ENCODE data around the gene CYLD. TPM values are rescaled to one million over a fixed set of nuclear protein-coding genes. Genes with fewer than 3 reads are reported as not detected.

The CYLD gene
- total and polyA plus RNA-seq, 2 experiments from 2014 or later, result 6.9 to 30.9 TPM

- H3K9me2 ChIP-seq (ENCODE audit: insufficient read depth), result peaks cover 10% of the 10 kb centered on the region; the same call in 1 of the 2 replicates
- TF ChIP-seq ZNF331 (CRISPR knock-in tag; IDR thresholded peaks at IDR 0.05; ENCODE audit: low read depth), result no peak
- TF ChIP-seq CREB1 (CRISPR knock-in tag; IDR thresholded peaks at IDR 0.05; ENCODE audit: low read depth), result no peak
- TF ChIP-seq EZH2phosphoT487 (IDR thresholded peaks at IDR 0.05; ENCODE audit: unreplicated experiment), result no peak
- TF ChIP-seq ZNF114 (CRISPR knock-in tag; IDR thresholded peaks at IDR 0.05), result no peak
- no peak for TF ChIP-seq NANOG (IDR thresholded peaks at IDR 0.05; ENCODE audit: borderline replicate concordance)
- TF ChIP-seq CTCF (conservative IDR thresholded peaks at IDR 0.05; ENCODE audit: low read depth in 2 of 2), result no peak
- TF ChIP-seq ETS1 (IDR thresholded peaks at IDR 0.05), result no peak
- TF ChIP-seq EZH2 (IDR thresholded peaks at IDR 0.05; ENCODE audit: low read depth, unreplicated experiment), result no peak
- Mint-ChIP-seq H3K4me1 (no peaks in the 10 kb centered on the region), H3K4me3 (no peak overlapping the region), H3K9me3 (peaks cover 4% of the 10 kb centered on the region; the same call in 2 of the 3 replicates), H3K27ac (no peak overlapping the region), H3K27me3 (ENCODE audit: insufficient read depth, low read depth, poor library complexity) (no peaks in the 10 kb centered on the region), H3K36me3 (ENCODE audit: low read depth) (peaks cover 4% of the 10 kb centered on the region; the same call in 1 of the 3 replicates)
- no peak overlapping the region for H3K27ac ChIP-seq (ENCODE audit: low read depth)
- DNase-seq (ENCODE audit: low spot score), result no peak
- no peak overlapping the region for H3K4me2 ChIP-seq
- H3F3A ChIP-seq (replicated peaks; ENCODE audit: low read depth), result no peaks in the 10 kb centered on the region
- no peaks in the 10 kb centered on the region for H3K4me1 ChIP-seq (ENCODE audit: insufficient read depth)
- H4K20me1 ChIP-seq (replicated peaks; ENCODE audit: insufficient read depth), result no peaks in the 10 kb centered on the region
- H3K79me2 ChIP-seq (replicated peaks; ENCODE audit: insufficient read depth), result no peaks in the 10 kb centered on the region
- H3K4me3 ChIP-seq, result no peak overlapping the region
- ATAC-seq, result no peak
- H3K36me3 ChIP-seq (ENCODE audit: insufficient read depth), result no peaks in the 10 kb centered on the region
- no peak overlapping the region for H2AFZ ChIP-seq
- H3K27me3 ChIP-seq (ENCODE audit: insufficient read depth), result no peaks in the 10 kb centered on the region
Observed at GRCh38 chr16:50833929-50834328, 92.0 kb downstream of the CYLD start.

GRCh38 chr16:50834701-50835100, 92.8 kb downstream of the CYLD start:
- H4K20me1 ChIP-seq (replicated peaks; ENCODE audit: insufficient read depth), result no peaks in the 10 kb centered on the region
- no peaks in the 10 kb centered on the region for H3K36me3 ChIP-seq (ENCODE audit: insufficient read depth)
- ATAC-seq (no peak), DNase-seq (ENCODE audit: low spot score) (no peak)
- H3K4me1 ChIP-seq (ENCODE audit: insufficient read depth), result no peaks in the 10 kb centered on the region
- no peaks in the 10 kb centered on the region for H3K27me3 Mint-ChIP-seq (ENCODE audit: insufficient read depth, low read depth, poor library complexity)
- peaks cover 4% of the 10 kb centered on the region; the same call in 1 of the 3 replicates for H3K36me3 Mint-ChIP-seq (ENCODE audit: low read depth)
- no peak overlapping the region for H3K27ac ChIP-seq (ENCODE audit: low read depth)
- no peak overlapping the region for H3K4me2 ChIP-seq
- no peaks in the 10 kb centered on the region for H3K79me2 ChIP-seq (replicated peaks; ENCODE audit: insufficient read depth)
- no peak overlapping the region for H2AFZ ChIP-seq
- no peaks in the 10 kb centered on the region for H3F3A ChIP-seq (replicated peaks; ENCODE audit: low read depth)
- no peak overlapping the region for H3K4me3 ChIP-seq
- H3K4me3 Mint-ChIP-seq, result no peak overlapping the region
- H3K9me2 ChIP-seq (ENCODE audit: insufficient read depth), result peaks cover 10% of the 10 kb centered on the region; the same call in 1 of the 2 replicates
- H3K9me3 Mint-ChIP-seq, result peaks cover 4% of the 10 kb centered on the region; the same call in 2 of the 3 replicates
- H3K27me3 ChIP-seq (ENCODE audit: insufficient read depth), result no peaks in the 10 kb centered on the region
- no peaks in the 10 kb centered on the region for H3K4me1 Mint-ChIP-seq
- H3K27ac Mint-ChIP-seq, result no peak overlapping the region
- TF ChIP-seq JUNB (IDR thresholded peaks at IDR 0.05; ENCODE audit: unreplicated experiment) (no peak), CREB1 (CRISPR knock-in tag; IDR thresholded peaks at IDR 0.05; ENCODE audit: low read depth) (no peak), EZH2 (IDR thresholded peaks at IDR 0.05; ENCODE audit: low read depth, unreplicated experiment) (no peak), ZNF462 (CRISPR knock-in tag; IDR thresholded peaks at IDR 0.05) (no peak), POLR2AphosphoS5 (IDR thresholded peaks at IDR 0.05; ENCODE audit: low read depth) (no peak), CTCF (conservative IDR thresholded peaks at IDR 0.05; ENCODE audit: low read depth in 2 of 2) (no peak)

All from GM23338 (cell line).